ENCODE measurements around the gene ZC3H10. TPM values are rescaled to one million over a fixed set of nuclear protein-coding genes. Genes with fewer than 3 reads are reported as not detected.

Gene ZC3H10
- total and polyA plus RNA-seq, 2 of the 13 experiments (the other 11 are each of a cell fraction or from before 2014, with no cell fraction given) = 0.70 to 2.3 TPM

- TF ChIP-seq FOXP4 (CRISPR knock-in tag; IDR thresholded peaks at IDR 0.05) (peak; percentile 78; the same call in 1 of the 2 replicates), HNF1B (CRISPR knock-in tag; IDR thresholded peaks at IDR 0.05) (peak; percentile 92; the same call in 1 of the 2 replicates), ZNF652 (CRISPR knock-in tag; IDR thresholded peaks at IDR 0.05; ENCODE audit: borderline replicate concordance, low read depth) (peak; percentile 52; the same call in 1 of the 2 replicates), IKZF4 (CRISPR knock-in tag; IDR thresholded peaks at IDR 0.05; ENCODE audit: borderline replicate concordance, low read depth, not compliant biosample characterization) (no peak), JUND (CRISPR knock-in tag; IDR thresholded peaks at IDR 0.05) (0 out of 2 replicates have a peak, but pooled peaks have one; percentile 65), ZNF777 (CRISPR knock-in tag; IDR thresholded peaks at IDR 0.05) (no peak), GMEB1 (CRISPR knock-in tag; IDR thresholded peaks at IDR 0.05; ENCODE audit: borderline replicate concordance) (peak; percentile 97), REXO4 (CRISPR knock-in tag; IDR thresholded peaks at IDR 0.05; ENCODE audit: borderline replicate concordance) (no peak), ATF7 (IDR thresholded peaks at IDR 0.05) (peak; percentile 63), ATF7 (CRISPR knock-in tag; IDR thresholded peaks at IDR 0.05) (no peak; the same call in 1 of the 2 replicates), MTA3 (CRISPR knock-in tag; IDR thresholded peaks at IDR 0.05) (no peak), ZFP90 (CRISPR knock-in tag; IDR thresholded peaks at IDR 0.05; ENCODE audit: borderline replicate concordance) (peak; percentile 43; the same call in 1 of the 2 replicates), ZFY (CRISPR knock-in tag; IDR thresholded peaks at IDR 0.05) (peak; percentile 86), ZFP37 (CRISPR knock-in tag; IDR thresholded peaks at IDR 0.05; ENCODE audit: borderline replicate concordance) (no peak), ZNF724P (CRISPR knock-in tag; IDR thresholded peaks at IDR 0.05; ENCODE audit: borderline replicate concordance) (peak; percentile 82), DMAP1 (CRISPR knock-in tag; IDR thresholded peaks at IDR 0.05) (peak; percentile 89), MXD4 (CRISPR knock-in tag; IDR thresholded peaks at IDR 0.05) (peak; percentile 93), PCBP1 (IDR thresholded peaks at IDR 0.05; ENCODE audit: borderline replicate concordance, low read depth, low read length) (peak; percentile 60; the same call in 1 of the 2 replicates), HINFP (CRISPR knock-in tag; IDR thresholded peaks at IDR 0.05; ENCODE audit: low read depth) (no peak), JUN (CRISPR knock-in tag; IDR thresholded peaks at IDR 0.05) (no peak), SMAD1 (CRISPR knock-in tag; IDR thresholded peaks at IDR 0.05; ENCODE audit: borderline replicate concordance, low read depth) (0 out of 2 replicates have a peak, but pooled peaks have one; percentile 58), ZSCAN25 (CRISPR knock-in tag; IDR thresholded peaks at IDR 0.05) (no peak)
Observed at GRCh38 chr12:56117778-56118687, at the start of gene ZC3H10 (continued).

All from HepG2 (cell line).